ENCODE measurements around the gene RGS16.

The RGS16 gene

GRCh38 chr1:182646739-182647138 lies 42.5 kb upstream of the RGS16 start:
- DNase-seq (ENCODE audit: low spot score): no peak
- no peak for TF ChIP-seq CTCF (IDR thresholded peaks at IDR 0.05; ENCODE audit: extremely low read depth, missing control alignments)

- no peak for TF ChIP-seq CTCF (IDR thresholded peaks at IDR 0.05; ENCODE audit: extremely low read depth, missing control alignments)
- DNase-seq (ENCODE audit: low spot score): no peak
Measured at GRCh38 chr1:182644886-182645285, 40.7 kb upstream of the RGS16 start.

DNA sequence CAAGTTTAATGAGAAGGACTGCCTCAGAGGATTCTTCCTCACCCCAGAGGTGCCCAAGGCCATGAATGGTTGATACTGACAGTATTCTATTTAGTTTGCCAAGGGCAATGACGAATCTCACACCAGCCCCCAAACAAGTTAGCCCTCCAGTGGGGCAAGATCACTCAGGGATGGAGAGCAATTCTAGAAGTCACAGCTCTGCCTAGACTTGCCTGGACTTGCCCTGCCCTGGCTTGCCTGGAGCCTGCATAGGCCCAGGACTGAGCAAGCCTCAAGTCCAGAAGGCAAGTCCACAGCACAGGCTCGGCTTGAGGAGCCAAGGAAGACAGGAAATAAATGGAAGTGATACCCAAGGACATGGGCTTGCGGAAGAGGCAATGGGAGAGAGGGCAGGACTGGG lies 39.5 kb upstream of the RGS16 start:
- no peak for TF ChIP-seq CTCF (IDR thresholded peaks at IDR 0.05; ENCODE audit: extremely low read depth, missing control alignments)
- no peak for DNase-seq (ENCODE audit: low spot score)

DNA sequence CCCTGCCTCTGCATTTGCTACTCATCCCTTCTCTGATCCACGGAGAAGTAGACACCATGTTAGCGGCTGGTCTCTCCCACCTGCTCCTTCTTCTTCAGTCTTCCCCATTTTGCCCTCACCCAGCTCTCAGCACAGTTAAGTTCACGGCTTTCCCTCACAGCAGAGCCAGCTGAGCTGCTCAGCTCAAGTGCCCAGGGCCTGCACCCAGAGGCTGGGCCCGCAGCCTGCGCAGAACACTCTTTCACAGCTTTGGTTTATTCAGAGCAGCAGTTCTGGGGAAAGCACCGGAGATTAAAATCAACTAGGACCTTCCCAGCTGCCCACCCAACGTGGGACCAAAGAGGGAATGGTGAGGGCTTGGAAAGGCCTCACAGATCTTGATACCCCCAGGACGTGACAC lies 38.3 kb upstream of the RGS16 start:
- no peak for DNase-seq (ENCODE audit: low spot score)
- TF ChIP-seq CTCF (IDR thresholded peaks at IDR 0.05; ENCODE audit: extremely low read depth, missing control alignments): no peak

GRCh38 chr1:182641561-182641960 lies 37.4 kb upstream of the RGS16 start:
- TF ChIP-seq CTCF (IDR thresholded peaks at IDR 0.05; ENCODE audit: extremely low read depth, missing control alignments): no peak

DNA sequence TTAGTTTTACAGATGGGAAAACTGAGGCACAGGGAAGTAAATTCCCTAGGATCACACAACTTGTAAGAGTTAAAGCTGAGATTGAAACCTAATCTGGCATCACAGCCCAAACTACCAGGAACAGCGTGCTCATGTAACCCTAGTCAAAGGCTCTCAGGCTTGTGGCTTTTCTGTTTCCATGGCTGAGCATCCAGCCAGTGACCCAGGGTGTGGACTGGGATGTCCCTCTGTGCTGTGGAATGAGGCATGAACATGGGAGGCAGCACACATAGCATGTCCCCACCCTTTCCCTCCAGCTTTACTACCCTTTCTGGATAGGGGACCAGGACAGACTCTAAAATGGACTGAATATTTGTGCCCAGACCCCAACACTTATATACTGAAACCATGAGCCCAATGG lies 35.1 kb upstream of the RGS16 start:
- TF ChIP-seq CTCF (IDR thresholded peaks at IDR 0.05; ENCODE audit: extremely low read depth, missing control alignments): no peak
- no peak for DNase-seq (ENCODE audit: low spot score)

More at GRCh38 chr1:182641561-182641960, 37.4 kb upstream of the RGS16 start:
- no peak for DNase-seq (ENCODE audit: low spot score)

- DNase-seq (ENCODE audit: low spot score): no peak
- TF ChIP-seq CTCF (IDR thresholded peaks at IDR 0.05; ENCODE audit: extremely low read depth, missing control alignments): no peak
Measured at GRCh38 chr1:182637769-182638168, 33.6 kb upstream of the RGS16 start.
